ENCODE data around the gene SNX18. TPM values are rescaled to one million over a fixed set of nuclear protein-coding genes. Genes with fewer than 3 reads are reported as not detected.
A peak's percentile ranks its signal among the peaks of the same experiment; 100 is the strongest.

Gene SNX18
- total RNA-seq, 1 donor from 2014 or later: 38.8 TPM

- H3K4me1 ChIP-seq (ENCODE audit: insufficient read depth, low read length): peaks cover 64% of the 10 kb centered on the region
- no peaks in the 10 kb centered on the region for H3K9me3 ChIP-seq (ENCODE audit: insufficient read depth, low read depth, low read length)
- H3K4me3 ChIP-seq (ENCODE audit: insufficient read depth, low read depth, low read length): peak overlapping the region; percentile 81
- H3K9ac ChIP-seq (ENCODE audit: low read length): peak overlapping the region; percentile 85
- Mint-ChIP-seq H3K27ac (ENCODE audit: unreplicated experiment) (no peak overlapping the region), H3K9me3 (ENCODE audit: unreplicated experiment) (peaks cover 5% of the 10 kb centered on the region), H3K4me1 (ENCODE audit: low read depth, unreplicated experiment) (peaks cover 40% of the 10 kb centered on the region), H3K36me3 (ENCODE audit: low read depth, unreplicated experiment) (peaks cover 10% of the 10 kb centered on the region), H3K4me3 (ENCODE audit: unreplicated experiment) (peak overlapping the region; percentile 90), H3K27me3 (ENCODE audit: low read depth, unreplicated experiment) (no peaks in the 10 kb centered on the region)
- H4K20me1 ChIP-seq (ENCODE audit: insufficient read depth, low read length): peaks cover 54% of the 10 kb centered on the region
- DNase-seq (ENCODE audit: low read depth) (no peak), FAIRE-seq (no peak)
- H3K27me3 ChIP-seq (ENCODE audit: insufficient read depth, low read length): no peaks in the 10 kb centered on the region
- TF ChIP-seq CTCF (IDR thresholded peaks at IDR 0.05; ENCODE audit: insufficient read depth, low read depth, low read length): no peak
- no peak for TF ChIP-seq EZH2 (IDR thresholded peaks at IDR 0.05; ENCODE audit: insufficient read depth, low read length)
- peak overlapping the region; percentile 90 for H3K4me2 ChIP-seq (ENCODE audit: low read length)
- H3K36me3 ChIP-seq (ENCODE audit: insufficient read depth, low read length): no peaks in the 10 kb centered on the region
- H3K79me2 ChIP-seq (ENCODE audit: insufficient read depth, low read length): peaks cover 60% of the 10 kb centered on the region
- peak overlapping the region; percentile 77 for H3K27ac ChIP-seq (ENCODE audit: low read depth, low read length)
- H2AFZ ChIP-seq (ENCODE audit: low read depth, low read length): no peak overlapping the region
Measured at GRCh38 chr5:54518818-54519508, 1.4 kb downstream of the SNX18 start.

GRCh38 chr5:54519509-54519876, 1.9 kb downstream of the SNX18 start:
- H3K27ac Mint-ChIP-seq (ENCODE audit: unreplicated experiment): peak overlapping the region; percentile 56

More at GRCh38 chr5:54519509-54519876, 1.9 kb downstream of the SNX18 start:
- Histone ChIP-seq H3K27ac (ENCODE audit: low read depth, low read length) (peak overlapping the region; percentile 69), H4K20me1 (ENCODE audit: insufficient read depth, low read length) (peaks cover 59% of the 10 kb centered on the region), H3K4me2 (ENCODE audit: low read length) (peak overlapping the region; percentile 90), H3K4me3 (ENCODE audit: insufficient read depth, low read depth, low read length) (peak overlapping the region; percentile 81), H3K9me3 (ENCODE audit: insufficient read depth, low read depth, low read length) (no peaks in the 10 kb centered on the region), H3K4me1 (ENCODE audit: insufficient read depth, low read length) (peaks cover 65% of the 10 kb centered on the region), H3K9ac (ENCODE audit: low read length) (peak overlapping the region; percentile 85), H3K36me3 (ENCODE audit: insufficient read depth, low read length) (no peaks in the 10 kb centered on the region), H3K27me3 (ENCODE audit: insufficient read depth, low read length) (no peaks in the 10 kb centered on the region), H2AFZ (ENCODE audit: low read depth, low read length) (no peak overlapping the region), H3K79me2 (ENCODE audit: insufficient read depth, low read length) (peaks cover 65% of the 10 kb centered on the region)
- H3K4me3 Mint-ChIP-seq (ENCODE audit: unreplicated experiment): peak overlapping the region; percentile 90
- peaks cover 10% of the 10 kb centered on the region for H3K36me3 Mint-ChIP-seq (ENCODE audit: low read depth, unreplicated experiment)
- DNase-seq (ENCODE audit: low read depth) (no peak), FAIRE-seq (no peak)
- TF ChIP-seq CTCF (IDR thresholded peaks at IDR 0.05; ENCODE audit: insufficient read depth, low read depth, low read length): no peak
- TF ChIP-seq EZH2 (IDR thresholded peaks at IDR 0.05; ENCODE audit: insufficient read depth, low read length): no peak
- peaks cover 5% of the 10 kb centered on the region for H3K9me3 Mint-ChIP-seq (ENCODE audit: unreplicated experiment)
- no peaks in the 10 kb centered on the region for H3K27me3 Mint-ChIP-seq (ENCODE audit: low read depth, unreplicated experiment)
- H3K4me1 Mint-ChIP-seq (ENCODE audit: low read depth, unreplicated experiment): peaks cover 43% of the 10 kb centered on the region
